ENCODE data around the gene SH2D3A.
A peak's percentile ranks its signal among the peaks of the same experiment; 100 is the strongest.
"Not testable (repeated sequence)": the region's sequence is repeated elsewhere in the genome, so short reads cannot be mapped to it uniquely, and the experiment has no call there.

The SH2D3A gene

GRCh38 chr19:6754653-6755463 lies 12.4 kb downstream of the SH2D3A start:
- no peak for DNase-seq

- DNase-seq, result no peak
Measured at GRCh38 chr19:6754136-6754535, 13.1 kb downstream of the SH2D3A start.

GRCh38 chr19:6753178-6754031 lies 13.8 kb downstream of the SH2D3A start:
- DNase-seq, result peak; percentile 86 to 87

GRCh38 chr19:6752256-6753177 lies 14.7 kb downstream of the SH2D3A start:
- DNase-seq, result no peak

- no peak for DNase-seq
Measured at GRCh38 chr19:6751189-6751588, 16.0 kb downstream of the SH2D3A start.

GRCh38 chr19:6750062-6750461 lies 17.2 kb downstream of the SH2D3A start:
- DNase-seq, result no peak

GRCh38 chr19:6748543-6748942 lies 18.7 kb downstream of the SH2D3A start:
- DNase-seq, result not testable (repeated sequence)

- no peak for DNase-seq
Measured at GRCh38 chr19:6745965-6746364, 21.3 kb downstream of the SH2D3A start.

GRCh38 chr19:6744381-6745301 lies 22.6 kb downstream of the SH2D3A start:
- DNase-seq, result no peak

- DNase-seq, result no peak
Measured at GRCh38 chr19:6743714-6744380, 23.4 kb downstream of the SH2D3A start.

GRCh38 chr19:6743066-6743465 lies 24.2 kb downstream of the SH2D3A start:
- DNase-seq, result no peak

GRCh38 chr19:6740589-6741343 lies 26.5 kb downstream of the SH2D3A start:
- DNase-seq, result peak in 1 of 2 donors; percentile 13

- DNase-seq, result peak in 1 of 2 donors; percentile 24
Measured at GRCh38 chr19:6739883-6740588, 27.2 kb downstream of the SH2D3A start.

- DNase-seq, result peak; percentile 83 to 90
Measured at GRCh38 chr19:6739390-6739882, 27.8 kb downstream of the SH2D3A start, which contains the start of gene TRIP10. Gene TRIP10, plus strand, starts transcription at chr19:6739680. Its CDS starts 82 bp downstream, at chr19:6739762.

GRCh38 chr19:6738787-6739389 lies 28.3 kb downstream of the SH2D3A start:
- no peak for DNase-seq

GRCh38 chr19:6737873-6738786 lies 29.1 kb downstream of the SH2D3A start:
- peak; percentile 81 to 86 for DNase-seq

GRCh38 chr19:6737284-6737872 lies 29.9 kb downstream of the SH2D3A start, which contains the start of gene GPR108:
Gene GPR108, minus strand, starts transcription at chr19:6737580. Its CDS starts 4 bp downstream, at chr19:6737576.
- peak; percentile 100 for DNase-seq

All from CD4-positive, alpha-beta T cell treated with Interferon alpha-2 for 1 hour (primary cell).